H1 (cell line): ENCODE measurements around the gene UTP3. TPM values are rescaled to one million over a fixed set of nuclear protein-coding genes. Genes with fewer than 3 reads are reported as not detected.

ENCODE experiments used
- RXRA ChIP-seq: IDR thresholded peaks from 2 replicates; pipeline ENCODE4 v1.6.1; 2011; ENCODE audit warnings: low read depth, mild to moderate bottlenecking, low read length, moderate library complexity; ENCODE audit not compliant: insufficient read depth
- polyA plus RNA-seq, 7 experiments: library from polyadenylated mRNA; depleted of rRNA in 3 of 7; stranded (reverse) in 5 of 7; unstranded in 2 of 7; fragments of >200 nt in 5 of 7; fragments of 200-250 nt in 2 of 7; gene quantifications; 1 replicate in 5 of 7; 2 replicates in 1 of 7; 4 replicates in 1 of 7; pipeline versions ENCODE4 v1.2.1 to v1.2.3, GENCODE V29; 2011 to 2013; ENCODE audit warnings: missing spikeins in 2 of 7, mixed read lengths in 2 of 7
- total RNA-seq: library from RNA; stranded (reverse); fragmentation: NEBNext Ultra II Directional; extraction: Animal tissue kit (Norgen Biotek cat#: 25700); gene quantifications from 2 replicates; pipeline ENCODE4 v1.2.1, GENCODE V29; 2021
- TF ChIP-seq, protein P1 (sequence below): IDR thresholded peaks from 2 replicates; pipeline ENCODE4 v1.6.1; 2012; ENCODE audit warnings: inconsistent platforms

Gene UTP3
- total and polyA plus RNA-seq, 2 of the 8 experiments (the other 6 are each of a cell fraction or from before 2014, with no cell fraction given), result 11.2 to 51.3 TPM

DNA sequence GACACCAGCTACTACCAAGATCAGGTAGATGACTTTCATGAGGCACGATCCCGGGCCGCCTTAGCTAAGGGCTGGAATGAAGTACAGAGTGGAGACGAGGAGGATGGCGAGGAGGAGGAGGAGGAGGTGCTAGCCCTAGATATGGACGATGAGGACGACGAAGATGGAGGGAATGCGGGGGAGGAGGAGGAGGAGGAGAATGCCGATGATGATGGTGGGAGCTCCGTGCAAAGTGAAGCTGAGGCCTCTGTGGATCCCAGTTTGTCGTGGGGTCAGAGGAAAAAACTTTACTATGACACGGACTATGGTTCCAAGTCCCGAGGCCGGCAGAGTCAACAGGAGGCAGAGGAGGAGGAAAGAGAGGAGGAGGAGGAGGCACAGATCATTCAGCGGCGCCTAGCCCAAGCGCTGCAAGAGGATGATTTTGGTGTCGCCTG, 481 bp downstream of the UTP3 start (continued):
- TF ChIP-seq, protein P1, sequence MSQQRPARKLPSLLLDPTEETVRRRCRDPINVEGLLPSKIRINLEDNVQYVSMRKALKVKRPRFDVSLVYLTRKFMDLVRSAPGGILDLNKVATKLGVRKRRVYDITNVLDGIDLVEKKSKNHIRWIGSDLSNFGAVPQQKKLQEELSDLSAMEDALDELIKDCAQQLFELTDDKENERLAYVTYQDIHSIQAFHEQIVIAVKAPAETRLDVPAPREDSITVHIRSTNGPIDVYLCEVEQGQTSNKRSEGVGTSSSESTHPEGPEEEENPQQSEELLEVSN, result no peak
- no peak for TF ChIP-seq RXRA
